Activated naive CD8-positive, alpha-beta T cell (primary cell): ENCODE measurements around the gene BABAM2.
A peak's percentile ranks its signal among the peaks of the same experiment; 100 is the strongest.

ENCODE experiments used
- H3K27ac Mint-ChIP-seq: one replicate; pipeline ENCODE4 v1.8.0; 2021; ENCODE audit warnings: mixed read lengths
- H3K27me3 Mint-ChIP-seq: one replicate; pipeline ENCODE4 v1.8.0; 2021; ENCODE audit warnings: mixed read lengths
- H3K36me3 Mint-ChIP-seq: one replicate; pipeline ENCODE4 v1.8.0; 2021; ENCODE audit warnings: mixed read lengths
- H3K4me1 Mint-ChIP-seq: one replicate; pipeline ENCODE4 v1.8.0; 2021; ENCODE audit warnings: low read depth, mixed read lengths
- H3K4me3 Mint-ChIP-seq: one replicate; pipeline ENCODE4 v1.8.0; 2021; ENCODE audit warnings: mild to moderate bottlenecking, mixed read lengths
- H3K9me3 Mint-ChIP-seq: one replicate; pipeline ENCODE4 v1.8.0; 2021; ENCODE audit warnings: low read depth, mixed read lengths

The BABAM2 gene

DNA sequence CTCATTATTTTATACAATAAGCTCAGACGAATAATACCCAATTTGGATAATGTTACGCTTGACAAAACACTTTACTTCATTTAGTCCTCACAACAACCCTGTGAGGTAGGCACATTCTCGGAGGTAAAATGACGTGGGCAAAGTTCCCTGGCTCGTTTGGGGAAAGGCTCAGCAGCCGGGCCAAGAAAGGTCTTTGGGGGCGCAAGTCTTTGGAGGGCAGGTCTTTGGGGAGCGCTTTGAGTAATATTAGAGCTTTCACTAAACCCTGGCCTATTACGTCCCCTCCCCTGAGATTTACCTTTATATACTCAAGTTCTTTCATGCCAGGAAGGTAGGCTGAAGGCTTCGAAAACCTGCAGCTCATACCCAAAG is 769 bp upstream of the BABAM2 start:
- Mint-ChIP-seq H3K27me3 (no peaks in the 10 kb centered on the region), H3K4me1 (peaks cover 58% of the 10 kb centered on the region), H3K27ac (peak overlapping the region; percentile 99), H3K36me3 (peaks cover 6% of the 10 kb centered on the region), H3K9me3 (no peaks in the 10 kb centered on the region), H3K4me3 (peak overlapping the region; percentile 97)

DNA sequence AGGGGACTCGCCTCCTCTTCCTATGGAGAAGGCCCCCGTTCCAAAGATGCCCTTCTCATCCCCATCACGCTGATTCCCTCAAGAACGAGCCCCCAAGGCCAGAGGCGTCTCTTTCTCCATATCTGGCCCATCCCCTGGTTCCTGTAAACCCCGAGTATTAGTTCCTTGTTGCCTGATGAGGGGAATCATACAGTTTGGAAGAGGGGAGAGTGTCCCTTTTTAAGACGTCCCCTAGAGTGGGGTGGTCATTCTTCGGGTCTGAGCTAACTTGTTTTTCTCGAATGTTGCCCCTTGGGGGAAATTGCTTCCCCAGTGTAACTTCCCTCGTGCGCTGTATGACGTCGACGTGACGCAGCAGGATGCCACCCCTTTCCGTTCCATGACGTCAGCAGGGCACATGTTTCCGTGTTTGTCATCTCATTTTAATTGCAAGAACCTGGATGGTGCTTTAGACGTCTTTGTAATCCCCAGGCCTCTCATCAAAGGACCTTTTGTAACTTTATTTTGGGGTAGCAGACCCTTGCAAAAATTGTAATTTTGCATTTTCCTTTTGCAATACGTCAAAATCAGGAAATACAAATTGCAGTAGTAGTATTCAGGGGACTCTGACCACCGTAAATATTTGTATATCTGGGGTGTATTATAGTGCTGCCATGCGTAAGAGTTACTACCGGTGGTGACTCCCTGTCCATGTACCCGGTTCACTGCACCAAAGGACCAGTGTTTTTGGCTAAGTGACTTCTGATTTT is 569 bp downstream of the BABAM2 start:
- H3K27me3 Mint-ChIP-seq: no peaks in the 10 kb centered on the region
- H3K36me3 Mint-ChIP-seq: peaks cover 14% of the 10 kb centered on the region
- H3K9me3 Mint-ChIP-seq: no peaks in the 10 kb centered on the region
- H3K27ac Mint-ChIP-seq: peak overlapping the region; percentile 99
- H3K4me1 Mint-ChIP-seq: peaks cover 59% of the 10 kb centered on the region
- peak overlapping the region; percentile 97 for H3K4me3 Mint-ChIP-seq

DNA sequence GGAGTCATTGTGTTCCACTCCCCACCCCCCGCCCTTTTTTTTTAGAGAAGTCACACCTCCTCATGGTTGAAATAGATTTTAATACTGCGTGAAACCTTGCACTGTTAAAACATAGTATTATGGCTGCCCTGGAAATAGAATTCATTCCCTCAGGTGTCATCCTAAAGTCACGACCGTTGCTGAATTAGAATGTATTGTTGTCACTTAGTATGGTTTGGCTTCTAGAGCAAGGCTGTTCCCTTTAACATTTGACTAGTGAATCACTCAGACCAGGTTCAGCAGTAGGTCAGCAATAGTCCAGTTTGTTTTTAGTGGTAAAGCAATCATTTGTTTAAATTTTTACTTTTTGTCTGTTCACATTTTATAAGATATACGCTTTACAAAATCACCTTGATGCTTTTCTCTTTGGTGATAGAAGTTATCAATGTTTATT is 1.2 kb downstream of the BABAM2 start:
- Mint-ChIP-seq H3K36me3 (peaks cover 18% of the 10 kb centered on the region), H3K27ac (peak overlapping the region; percentile 99), H3K27me3 (no peaks in the 10 kb centered on the region), H3K4me1 (peaks cover 60% of the 10 kb centered on the region), H3K4me3 (peak overlapping the region; percentile 97), H3K9me3 (no peaks in the 10 kb centered on the region)

DNA sequence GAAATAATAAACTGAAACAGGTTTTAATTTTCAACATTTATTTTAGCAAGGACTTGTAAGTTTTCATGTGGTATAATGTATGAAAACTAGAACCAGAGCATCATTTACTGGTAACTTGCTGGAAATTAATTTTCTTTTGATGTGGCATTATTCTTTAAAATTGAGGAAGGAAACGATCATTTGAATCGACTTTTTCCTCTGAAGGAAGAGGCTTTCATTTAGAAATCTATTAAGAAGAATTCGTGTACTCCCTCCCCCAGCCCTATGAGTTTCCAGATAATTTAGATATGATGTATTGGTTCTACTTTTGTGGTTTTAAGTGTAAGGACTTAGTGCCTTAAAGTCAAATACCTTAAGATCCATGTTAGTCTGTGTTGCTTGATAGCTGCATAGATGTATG is 2.5 kb downstream of the BABAM2 start:
- peak overlapping the region; percentile 97 for H3K4me3 Mint-ChIP-seq

DNA sequence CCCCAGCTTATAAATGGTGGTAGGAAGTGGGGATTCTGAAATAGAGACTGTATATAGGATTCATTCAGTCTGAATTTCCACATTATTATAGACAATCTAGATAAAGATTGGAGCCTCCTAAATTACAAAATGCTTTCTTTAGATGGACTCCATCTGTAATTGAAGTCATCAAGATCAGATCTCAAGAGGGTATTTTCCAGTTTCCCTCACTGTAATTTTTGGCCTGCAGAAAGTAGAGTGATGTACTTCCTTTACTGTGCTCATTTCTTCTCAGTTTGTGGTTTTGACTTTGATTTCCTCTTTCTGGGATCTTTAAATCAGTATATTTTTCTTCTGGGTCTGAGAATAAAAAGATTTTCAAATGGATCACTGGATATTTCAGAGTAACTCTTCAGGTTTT is 7.2 kb downstream of the BABAM2 start:
- peaks cover 59% of the 10 kb centered on the region for H3K4me1 Mint-ChIP-seq

More for the DNA sequence above, 2.5 kb downstream of the BABAM2 start:
- H3K9me3 Mint-ChIP-seq: no peaks in the 10 kb centered on the region
- H3K27me3 Mint-ChIP-seq: no peaks in the 10 kb centered on the region
- H3K27ac Mint-ChIP-seq: peak overlapping the region; percentile 99
- H3K4me1 Mint-ChIP-seq: peaks cover 73% of the 10 kb centered on the region
- peaks cover 25% of the 10 kb centered on the region for H3K36me3 Mint-ChIP-seq

DNA sequence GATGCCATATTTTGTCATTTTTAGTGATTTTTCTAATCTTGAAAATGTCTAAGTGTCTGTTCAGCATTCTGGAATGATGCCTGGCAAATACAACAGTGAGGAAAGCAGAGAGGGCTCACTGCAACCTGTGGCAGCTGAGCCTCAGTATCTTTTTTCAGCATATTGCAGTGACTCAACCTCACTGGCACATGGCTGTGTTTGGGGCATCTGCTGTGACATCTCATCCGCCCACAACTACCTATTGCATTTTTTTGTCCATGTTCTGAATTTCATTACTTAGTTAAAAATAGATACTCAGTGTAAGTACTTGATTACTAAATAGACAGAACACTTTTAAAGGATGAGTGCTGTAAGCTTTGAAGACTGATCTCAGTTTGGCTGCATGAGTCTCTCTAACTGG is 10.7 kb downstream of the BABAM2 start:
- H3K4me1 Mint-ChIP-seq: peaks cover 58% of the 10 kb centered on the region
- H3K36me3 Mint-ChIP-seq: peaks cover 32% of the 10 kb centered on the region
- H3K27ac Mint-ChIP-seq: peak overlapping the region; percentile 83
- peak overlapping the region; percentile 8 for H3K4me3 Mint-ChIP-seq
- no peaks in the 10 kb centered on the region for H3K9me3 Mint-ChIP-seq
- no peaks in the 10 kb centered on the region for H3K27me3 Mint-ChIP-seq

More for the DNA sequence above, 7.2 kb downstream of the BABAM2 start:
- Mint-ChIP-seq H3K4me3 (no peak overlapping the region), H3K27ac (peak overlapping the region; percentile 1), H3K9me3 (no peaks in the 10 kb centered on the region), H3K27me3 (no peaks in the 10 kb centered on the region), H3K36me3 (peaks cover 31% of the 10 kb centered on the region)

DNA sequence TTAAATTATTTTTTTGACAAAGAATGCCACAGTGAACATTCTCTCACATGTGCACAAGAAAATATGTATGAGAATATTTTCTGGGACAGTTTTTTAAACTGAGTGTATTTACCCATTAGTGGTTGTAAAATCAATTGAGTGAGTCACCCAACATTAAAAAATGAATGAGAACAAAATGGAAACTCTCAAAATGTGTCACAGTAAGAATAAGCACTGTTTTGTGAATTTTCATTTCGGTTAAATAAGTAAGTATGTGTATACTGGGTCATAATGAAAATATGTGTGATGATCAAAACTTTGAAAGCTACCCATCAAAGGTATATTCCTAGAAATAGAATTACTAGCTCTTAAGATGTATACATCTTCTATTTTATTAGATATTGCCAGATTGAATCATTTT is 11.6 kb downstream of the BABAM2 start:
- peaks cover 60% of the 10 kb centered on the region for H3K4me1 Mint-ChIP-seq
- H3K36me3 Mint-ChIP-seq: peaks cover 30% of the 10 kb centered on the region
- no peaks in the 10 kb centered on the region for H3K9me3 Mint-ChIP-seq
- H3K4me3 Mint-ChIP-seq: peak overlapping the region; percentile 57
- H3K27me3 Mint-ChIP-seq: no peaks in the 10 kb centered on the region
- H3K27ac Mint-ChIP-seq: peak overlapping the region; percentile 83

DNA sequence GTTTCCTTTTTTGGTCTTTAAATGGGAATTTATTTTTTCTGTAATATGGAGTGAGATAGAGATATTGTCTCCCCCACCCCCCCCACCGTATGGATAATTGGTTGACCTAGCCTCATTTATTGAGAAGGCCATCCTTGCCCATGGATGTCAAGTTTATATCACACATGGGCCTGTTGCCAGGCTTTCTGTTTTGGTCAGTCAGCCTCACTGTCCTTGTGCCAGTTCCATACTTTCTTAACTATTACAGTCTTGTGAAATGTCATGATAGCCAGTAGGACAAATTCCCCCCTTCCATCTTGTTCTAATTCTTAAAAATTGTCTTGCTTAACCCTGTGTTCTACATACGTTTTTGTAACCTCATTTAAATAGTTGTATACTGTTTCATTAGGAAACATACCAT is 12.5 kb downstream of the BABAM2 start:
- peaks cover 57% of the 10 kb centered on the region for H3K4me1 Mint-ChIP-seq
- no peaks in the 10 kb centered on the region for H3K27me3 Mint-ChIP-seq
- H3K4me3 Mint-ChIP-seq: no peak overlapping the region

DNA sequence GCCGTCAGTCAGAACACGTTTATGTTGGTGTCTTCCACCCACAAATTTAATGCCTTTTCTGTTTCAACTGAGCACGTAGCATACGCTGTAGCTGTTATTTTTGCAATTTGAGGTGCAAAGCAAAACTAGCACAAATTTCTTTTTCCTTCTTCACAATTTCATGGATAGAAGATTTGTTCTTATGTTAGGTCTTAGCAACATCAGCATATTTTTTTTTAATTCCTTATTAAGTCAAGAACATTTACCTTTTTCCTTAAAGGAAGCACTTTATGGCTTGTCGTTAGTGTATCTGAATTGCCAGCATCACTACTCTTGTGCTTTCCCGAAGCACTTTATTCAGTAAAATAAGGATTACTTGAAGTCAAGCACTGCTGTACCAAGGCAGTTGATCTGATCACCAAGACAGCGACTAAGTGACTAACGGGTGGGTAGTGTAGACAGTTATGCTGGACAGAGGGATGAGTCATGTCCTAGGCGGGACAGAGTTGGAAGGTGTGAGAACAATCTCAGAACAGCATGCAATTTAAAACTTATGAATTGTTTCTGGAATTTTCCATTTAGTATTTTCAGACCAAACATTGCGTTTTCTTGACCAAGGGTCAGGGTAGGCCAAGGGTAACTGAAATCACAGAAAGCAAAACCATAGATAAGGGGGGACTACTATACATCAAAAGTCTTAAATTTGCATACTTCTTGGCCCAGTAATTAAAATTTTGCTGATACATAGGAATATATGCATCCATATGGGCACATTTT is 13.3 kb downstream of the BABAM2 start:
- Mint-ChIP-seq H3K4me3 (no peak overlapping the region), H3K27me3 (no peaks in the 10 kb centered on the region)

More for the DNA sequence above, 12.5 kb downstream of the BABAM2 start:
- Mint-ChIP-seq H3K27ac (peak overlapping the region; percentile 17), H3K9me3 (no peaks in the 10 kb centered on the region), H3K36me3 (peaks cover 33% of the 10 kb centered on the region)

DNA sequence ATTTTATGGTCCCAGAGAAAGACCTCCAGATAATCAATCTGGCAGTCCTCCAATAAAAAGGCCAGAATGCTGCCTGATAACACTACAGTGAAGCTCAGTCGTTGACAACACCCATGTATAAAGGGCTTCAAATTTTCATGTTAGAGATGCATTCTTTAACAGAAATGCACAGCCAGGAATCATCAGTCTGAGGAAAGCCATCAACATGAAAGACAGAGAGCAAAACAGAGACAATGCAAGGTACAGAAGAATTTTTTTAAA is 13.8 kb downstream of the BABAM2 start:
- Mint-ChIP-seq H3K36me3 (peaks cover 33% of the 10 kb centered on the region), H3K27ac (no peak overlapping the region), H3K4me1 (peaks cover 59% of the 10 kb centered on the region), H3K9me3 (no peaks in the 10 kb centered on the region), H3K27me3 (no peaks in the 10 kb centered on the region), H3K4me3 (no peak overlapping the region)

More for the DNA sequence above, 13.3 kb downstream of the BABAM2 start:
- no peaks in the 10 kb centered on the region for H3K9me3 Mint-ChIP-seq
- peaks cover 58% of the 10 kb centered on the region for H3K4me1 Mint-ChIP-seq
- H3K36me3 Mint-ChIP-seq: peaks cover 33% of the 10 kb centered on the region
- peak overlapping the region; percentile 17 for H3K27ac Mint-ChIP-seq

DNA sequence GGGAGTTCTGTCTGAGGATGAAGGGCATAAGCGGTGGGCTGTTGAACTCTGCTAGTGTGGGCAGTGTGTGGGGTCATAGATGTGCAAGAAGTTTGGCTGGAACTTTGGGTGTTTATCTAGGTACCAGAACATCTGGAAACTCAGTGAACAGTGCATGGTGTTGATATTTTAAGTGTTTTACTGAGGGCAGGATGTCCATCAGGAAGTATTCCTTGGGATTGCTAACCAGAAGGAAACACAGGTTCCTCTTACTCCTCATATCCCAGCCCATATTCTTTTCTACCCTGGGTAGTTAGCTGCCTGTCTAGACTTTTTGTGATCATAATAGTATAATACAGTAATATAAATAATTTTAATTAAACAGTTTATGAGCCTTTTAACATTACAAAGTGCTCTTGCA is 15.5 kb downstream of the BABAM2 start:
- peaks cover 34% of the 10 kb centered on the region for H3K36me3 Mint-ChIP-seq
- H3K27ac Mint-ChIP-seq: no peak overlapping the region

DNA sequence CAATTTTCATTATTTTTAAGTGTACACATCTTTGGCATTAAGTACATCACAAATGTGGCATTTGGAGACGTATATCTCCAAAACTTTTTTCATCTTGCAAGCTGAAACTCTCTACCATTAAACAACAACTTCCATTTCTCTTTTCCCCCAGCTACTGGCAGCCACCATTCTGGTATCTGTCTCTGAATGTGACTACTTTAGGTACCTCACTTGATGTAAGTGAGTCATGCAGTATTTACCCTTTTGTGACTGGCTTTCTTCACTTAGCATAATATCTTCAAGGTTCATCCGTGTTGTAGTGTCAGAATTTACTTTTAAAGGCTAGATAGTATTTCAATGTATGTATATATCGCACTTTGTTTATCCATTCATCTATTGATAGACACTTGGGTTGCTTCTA is 17.0 kb downstream of the BABAM2 start:
- H3K9me3 Mint-ChIP-seq: no peaks in the 10 kb centered on the region
- H3K27me3 Mint-ChIP-seq: no peaks in the 10 kb centered on the region
- H3K4me3 Mint-ChIP-seq: no peak overlapping the region
- no peak overlapping the region for H3K27ac Mint-ChIP-seq
- H3K4me1 Mint-ChIP-seq: peaks cover 39% of the 10 kb centered on the region
- peaks cover 37% of the 10 kb centered on the region for H3K36me3 Mint-ChIP-seq

More for the DNA sequence above, 15.5 kb downstream of the BABAM2 start:
- Mint-ChIP-seq H3K4me1 (peaks cover 54% of the 10 kb centered on the region), H3K9me3 (no peaks in the 10 kb centered on the region), H3K4me3 (no peak overlapping the region), H3K27me3 (no peaks in the 10 kb centered on the region)

DNA sequence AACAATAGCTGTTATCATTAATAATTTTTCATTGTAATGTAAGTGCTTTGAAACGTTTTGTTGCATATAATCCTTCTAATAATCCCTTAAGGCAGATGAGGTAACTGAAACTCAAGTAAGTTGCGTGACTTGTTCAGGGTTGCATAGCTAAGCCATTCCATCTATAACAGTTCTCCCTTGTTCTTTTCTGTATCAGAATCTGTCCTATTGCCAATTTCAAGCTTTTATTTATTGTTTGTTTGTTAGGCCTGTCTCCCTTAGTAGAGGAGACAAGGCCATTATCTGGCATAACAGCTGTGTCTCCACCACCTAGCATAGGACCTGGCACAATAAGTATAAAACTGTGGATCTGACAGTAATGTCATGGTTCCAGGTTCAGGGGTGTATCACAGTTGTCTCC is 19.4 kb downstream of the BABAM2 start:
- H3K27ac Mint-ChIP-seq: no peak overlapping the region
- no peaks in the 10 kb centered on the region for H3K9me3 Mint-ChIP-seq
- peaks cover 43% of the 10 kb centered on the region for H3K36me3 Mint-ChIP-seq
- H3K27me3 Mint-ChIP-seq: no peaks in the 10 kb centered on the region
- no peak overlapping the region for H3K4me3 Mint-ChIP-seq
- H3K4me1 Mint-ChIP-seq: peaks cover 34% of the 10 kb centered on the region

DNA sequence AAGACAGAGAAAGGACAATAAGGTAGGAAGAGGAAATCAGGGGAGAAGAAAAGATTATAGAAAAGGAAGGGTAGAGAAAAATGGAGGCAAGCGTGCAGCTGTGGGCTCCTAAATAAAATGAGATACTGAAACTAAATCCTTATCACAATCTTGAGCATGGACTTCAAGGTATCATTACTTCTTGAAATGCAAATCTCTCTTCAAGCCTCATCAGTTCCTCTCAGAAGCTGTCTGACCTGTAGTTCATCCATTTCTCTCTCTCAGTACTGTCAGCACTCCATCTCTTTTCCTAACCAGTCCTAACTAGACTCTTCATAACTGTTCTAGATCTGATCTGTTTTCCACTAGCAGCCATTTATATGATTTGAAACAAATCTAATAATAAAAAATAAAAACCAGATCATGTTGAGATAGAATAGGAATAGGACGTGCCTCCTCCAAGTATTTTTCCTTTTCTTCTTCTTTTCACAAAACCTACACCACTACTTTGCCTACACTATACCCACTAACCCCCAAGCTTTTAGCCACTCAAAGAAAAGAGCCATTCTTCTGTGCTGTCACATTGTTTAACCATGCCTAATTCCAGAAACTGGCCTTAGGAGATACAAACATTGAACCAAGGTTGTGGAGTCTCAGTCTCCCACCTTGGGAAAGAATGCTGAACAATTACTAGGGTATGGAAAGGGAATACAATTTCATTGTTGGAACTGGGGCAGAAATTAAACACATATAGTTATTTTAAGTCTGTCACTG is 21.1 kb downstream of the BABAM2 start:
- Mint-ChIP-seq H3K27me3 (no peaks in the 10 kb centered on the region), H3K4me1 (peaks cover 25% of the 10 kb centered on the region), H3K9me3 (no peaks in the 10 kb centered on the region), H3K4me3 (no peak overlapping the region), H3K36me3 (peaks cover 30% of the 10 kb centered on the region), H3K27ac (no peak overlapping the region)

DNA sequence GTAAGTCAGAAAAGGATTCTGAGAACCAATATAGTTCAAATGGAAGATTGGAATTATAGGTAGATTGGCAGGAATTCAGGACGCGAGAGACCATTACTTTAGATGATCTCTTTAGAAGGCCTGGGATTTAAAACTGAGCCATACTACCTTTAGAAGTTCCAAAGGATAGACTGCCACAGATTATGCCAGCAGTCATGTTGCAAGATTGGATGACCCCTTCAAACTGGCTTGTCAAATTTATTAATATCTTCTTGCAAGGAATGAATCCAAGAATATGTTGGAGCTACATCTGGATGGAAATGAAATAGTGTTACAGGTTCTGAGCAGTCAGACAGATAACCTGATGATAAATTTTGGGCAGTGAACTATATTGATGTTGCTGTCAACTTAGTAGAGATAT is 22.0 kb downstream of the BABAM2 start:
- H3K9me3 Mint-ChIP-seq: no peaks in the 10 kb centered on the region
- no peak overlapping the region for H3K4me3 Mint-ChIP-seq
- peaks cover 25% of the 10 kb centered on the region for H3K36me3 Mint-ChIP-seq
- no peaks in the 10 kb centered on the region for H3K27me3 Mint-ChIP-seq
- H3K4me1 Mint-ChIP-seq: peaks cover 20% of the 10 kb centered on the region
- no peak overlapping the region for H3K27ac Mint-ChIP-seq
